Rectal smooth muscle tissue (tissue), 1 donor: ENCODE data around the gene WDR59.

Experiments used
- H3K27ac ChIP-seq: one replicate; pipeline ENCODE4 v1.7.0; 2013; ENCODE audit warnings: low read depth, low read length, inconsistent platforms
- H3K27me3 ChIP-seq: one replicate; pipeline ENCODE4 v1.7.0; 2013; ENCODE audit warnings: low read length; ENCODE audit not compliant: control insufficient read depth, insufficient read depth
- H3K36me3 ChIP-seq: one replicate; pipeline ENCODE4 v1.7.0; 2013; ENCODE audit warnings: low read length; ENCODE audit not compliant: control insufficient read depth, insufficient read depth
- H3K4me1 ChIP-seq: one replicate; pipeline ENCODE4 v1.7.0; 2013; ENCODE audit warnings: low read length; ENCODE audit not compliant: control insufficient read depth, insufficient read depth
- H3K4me3 ChIP-seq: one replicate; pipeline ENCODE4 v1.7.0; 2013; ENCODE audit warnings: low read length
- H3K9ac ChIP-seq: one replicate; pipeline ENCODE4 v1.7.0; 2013; ENCODE audit warnings: low read length

WDR59 gene

DNA sequence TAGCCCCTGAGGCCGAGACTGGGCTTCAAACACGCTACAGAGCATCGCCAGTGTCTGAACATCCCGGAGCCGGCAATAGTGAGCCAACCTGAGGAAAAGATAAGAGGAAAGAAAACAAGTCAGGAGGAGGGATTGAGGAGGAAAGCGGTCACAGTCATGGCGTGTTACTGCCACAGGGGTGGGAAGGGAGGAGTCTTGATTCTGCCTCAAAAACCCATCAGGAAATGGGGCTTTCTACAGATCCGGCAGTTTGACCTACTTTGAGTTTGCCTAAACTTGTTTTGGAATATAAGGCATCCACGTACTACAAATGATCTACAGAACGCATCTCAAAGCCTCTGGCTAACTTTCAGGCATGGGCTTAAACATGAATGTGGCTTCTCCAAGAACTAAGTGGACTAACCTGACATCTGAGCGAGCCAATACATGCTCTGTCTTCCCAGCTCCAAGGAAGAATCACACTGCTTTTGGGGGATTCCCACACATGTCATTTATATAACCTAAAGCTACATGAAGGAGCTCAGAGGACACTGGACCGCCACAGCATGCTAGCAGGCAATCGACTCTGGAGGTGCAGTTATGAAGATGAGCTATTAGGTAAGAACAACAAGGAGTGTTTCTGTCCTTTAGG lies 96.6 kb downstream of the WDR59 start:
- Histone ChIP-seq H3K36me3 (peaks cover 29% of the 10 kb centered on the region), H3K4me1 (no peaks in the 10 kb centered on the region), H3K9ac (no peak overlapping the region), H3K27ac (no peak overlapping the region), H3K4me3 (no peak overlapping the region), H3K27me3 (no peaks in the 10 kb centered on the region)

DNA sequence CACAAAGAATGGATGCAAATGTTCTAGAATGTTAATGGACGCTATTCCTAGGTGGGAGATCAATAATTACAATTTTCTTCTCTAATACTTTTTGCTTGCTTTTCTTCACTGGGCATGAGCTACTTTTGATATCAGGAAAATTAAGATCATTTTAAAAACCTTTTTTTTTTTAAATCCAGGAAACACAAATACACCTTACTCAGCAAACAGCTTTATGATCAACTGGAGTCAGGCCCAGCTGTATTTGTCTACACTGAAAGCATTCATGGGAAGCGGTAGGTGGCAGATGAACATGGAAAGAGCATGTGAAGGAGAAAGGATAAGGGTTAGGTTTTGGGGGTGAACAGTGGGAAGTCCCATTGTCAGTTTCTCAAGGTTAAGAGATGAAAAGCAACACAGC lies 97.8 kb downstream of the WDR59 start:
- H3K36me3 ChIP-seq: peaks cover 29% of the 10 kb centered on the region

DNA sequence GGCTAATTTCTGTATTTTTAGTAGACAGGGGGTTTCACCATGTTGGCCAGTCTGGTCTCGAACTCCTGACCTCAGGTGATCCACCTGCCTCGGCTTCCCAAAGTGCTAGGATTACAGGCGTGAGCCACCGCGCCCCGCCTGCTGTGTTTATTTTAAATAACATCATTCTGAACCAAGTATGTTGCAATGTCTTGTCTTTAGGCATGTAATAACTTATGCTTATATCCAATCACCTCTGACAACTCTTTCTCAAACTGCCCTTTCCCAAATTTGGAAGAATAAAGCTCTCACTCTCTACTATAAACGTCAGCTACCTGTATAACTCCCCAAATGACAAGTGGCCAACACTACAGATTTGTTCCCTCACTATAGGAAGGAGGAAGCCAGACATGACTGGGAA lies 107.2 kb downstream of the WDR59 start:
- Histone ChIP-seq H3K27me3 (no peaks in the 10 kb centered on the region), H3K4me1 (no peaks in the 10 kb centered on the region), H3K27ac (no peak overlapping the region), H3K36me3 (peaks cover 16% of the 10 kb centered on the region), H3K4me3 (no peak overlapping the region), H3K9ac (no peak overlapping the region)

More for the DNA sequence above, 97.8 kb downstream of the WDR59 start:
- Histone ChIP-seq H3K9ac (no peak overlapping the region), H3K4me3 (no peak overlapping the region), H3K27me3 (no peaks in the 10 kb centered on the region), H3K4me1 (no peaks in the 10 kb centered on the region), H3K27ac (no peak overlapping the region)

DNA sequence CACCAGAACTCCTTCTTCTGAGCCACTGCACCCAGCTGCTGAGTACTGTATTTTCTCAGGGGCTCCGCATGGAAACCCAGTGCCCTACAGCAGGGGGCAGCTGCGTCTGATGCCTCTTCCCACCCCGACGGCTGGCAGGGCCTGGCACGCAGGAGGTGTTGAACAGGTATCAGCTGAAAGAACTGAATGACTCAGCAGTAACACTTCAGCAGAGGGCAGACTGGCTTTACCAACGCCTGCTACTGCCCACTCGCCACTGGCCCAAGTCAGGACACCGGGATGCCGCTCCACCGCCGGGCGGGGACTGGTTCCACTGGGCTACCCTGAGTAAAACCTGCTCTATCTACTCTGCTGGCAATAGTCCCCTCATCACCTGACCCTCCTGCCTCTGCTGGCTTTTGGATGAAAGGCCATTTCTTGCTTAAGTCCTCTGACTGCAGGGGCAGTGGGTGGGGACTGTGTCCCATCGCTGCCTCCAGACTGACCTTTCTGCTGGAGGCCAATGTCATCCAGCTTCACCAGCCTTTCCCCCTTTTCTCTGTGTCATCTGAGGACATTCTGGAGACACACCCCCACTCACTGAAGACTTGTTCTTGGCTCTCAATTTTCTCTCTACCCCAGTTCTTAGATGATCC lies 109.9 kb downstream of the WDR59 start:
- peaks cover 18% of the 10 kb centered on the region for H3K36me3 ChIP-seq
- no peaks in the 10 kb centered on the region for H3K4me1 ChIP-seq
- H3K27ac ChIP-seq: no peak overlapping the region
- no peak overlapping the region for H3K9ac ChIP-seq
- H3K27me3 ChIP-seq: no peaks in the 10 kb centered on the region
- H3K4me3 ChIP-seq: no peak overlapping the region

DNA sequence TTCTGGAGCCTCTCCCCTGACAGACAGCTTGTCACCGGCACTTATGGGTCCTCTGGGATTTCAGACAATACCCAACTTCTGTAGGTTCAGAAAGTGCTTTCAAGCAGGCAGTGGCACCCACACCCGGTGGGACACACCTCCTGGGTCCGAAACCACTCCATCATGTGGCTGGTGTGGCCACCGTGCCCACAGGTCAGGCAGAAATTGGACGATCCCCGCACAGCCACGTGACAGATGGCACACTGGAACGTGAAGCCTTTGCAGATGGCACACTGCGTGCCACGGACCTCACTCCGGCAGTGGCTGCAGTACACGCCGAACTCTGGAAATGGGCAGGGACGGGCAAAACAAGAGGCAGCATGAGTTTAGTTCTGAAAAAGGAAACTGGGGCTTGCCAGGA lies 110.8 kb downstream of the WDR59 start:
- Histone ChIP-seq H3K4me3 (no peak overlapping the region), H3K9ac (no peak overlapping the region), H3K27me3 (no peaks in the 10 kb centered on the region), H3K36me3 (peaks cover 17% of the 10 kb centered on the region), H3K4me1 (no peaks in the 10 kb centered on the region), H3K27ac (no peak overlapping the region)

DNA sequence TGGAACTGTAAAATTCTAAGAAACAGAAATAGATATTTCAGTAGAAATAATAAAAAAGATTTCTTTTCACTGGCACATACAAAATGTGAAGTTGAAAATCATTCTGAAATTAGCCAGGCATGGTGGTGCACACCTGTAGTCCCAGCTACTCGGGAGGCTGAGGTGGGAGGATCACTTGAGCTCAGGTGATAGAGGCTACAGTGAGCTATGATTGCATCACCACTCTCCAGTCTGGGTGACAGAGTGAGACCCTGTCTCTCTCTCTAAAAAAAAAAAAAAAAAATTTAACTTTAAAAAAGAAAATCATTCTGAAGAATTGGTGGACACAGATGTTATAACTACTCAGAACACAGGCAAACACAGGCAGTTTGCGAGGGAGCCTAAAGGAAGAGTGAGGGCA lies 112.6 kb downstream of the WDR59 start:
- Histone ChIP-seq H3K4me3 (no peak overlapping the region), H3K27ac (no peak overlapping the region), H3K27me3 (no peaks in the 10 kb centered on the region), H3K9ac (no peak overlapping the region), H3K36me3 (peaks cover 16% of the 10 kb centered on the region), H3K4me1 (no peaks in the 10 kb centered on the region)

DNA sequence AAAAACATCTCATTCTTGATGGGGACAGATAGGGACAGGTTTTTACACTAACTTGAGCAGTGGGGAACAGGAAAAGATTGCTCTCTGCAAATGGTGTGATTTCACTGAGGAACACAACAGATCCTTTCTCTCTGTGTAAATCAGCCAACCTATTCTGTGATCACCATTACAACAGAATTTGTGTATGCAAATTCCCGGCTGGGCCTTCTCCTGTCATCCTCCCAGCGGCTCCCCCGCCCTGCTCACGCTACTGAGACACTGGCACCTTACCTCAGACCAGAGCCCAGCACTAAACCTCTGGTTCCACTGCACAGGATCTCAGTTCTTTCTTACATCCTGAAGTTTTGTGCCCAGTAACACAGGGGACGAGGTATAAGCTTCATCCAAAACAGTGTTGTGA lies 113.3 kb downstream of the WDR59 start:
- no peaks in the 10 kb centered on the region for H3K27me3 ChIP-seq
- no peak overlapping the region for H3K27ac ChIP-seq
- no peak overlapping the region for H3K4me3 ChIP-seq
- H3K36me3 ChIP-seq: peaks cover 15% of the 10 kb centered on the region
- H3K4me1 ChIP-seq: no peaks in the 10 kb centered on the region
- no peak overlapping the region for H3K9ac ChIP-seq

DNA sequence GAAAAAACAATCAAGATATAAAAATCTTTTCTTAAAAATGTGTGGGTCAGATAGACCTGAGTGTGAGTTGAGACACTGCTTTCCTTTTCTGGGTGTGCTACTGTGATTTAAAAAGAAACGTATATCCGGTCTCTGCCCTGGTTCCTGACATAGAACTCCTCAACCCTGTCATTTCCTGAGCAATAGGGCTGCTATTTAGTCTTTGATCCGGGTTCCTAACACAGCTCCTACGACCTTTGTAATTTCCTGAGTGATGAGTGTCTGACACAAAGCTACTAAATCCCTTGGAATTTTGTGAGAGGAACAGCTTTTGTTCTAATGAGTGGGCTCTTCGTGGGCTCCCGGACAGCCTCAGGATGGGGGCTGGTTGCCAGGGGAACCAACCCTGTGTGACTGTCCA lies 116.4 kb downstream of the WDR59 start:
- H3K9ac ChIP-seq: no peak overlapping the region
- H3K4me3 ChIP-seq: no peak overlapping the region
- no peaks in the 10 kb centered on the region for H3K4me1 ChIP-seq
- no peak overlapping the region for H3K27ac ChIP-seq
- no peaks in the 10 kb centered on the region for H3K27me3 ChIP-seq
- peaks cover 2% of the 10 kb centered on the region for H3K36me3 ChIP-seq

DNA sequence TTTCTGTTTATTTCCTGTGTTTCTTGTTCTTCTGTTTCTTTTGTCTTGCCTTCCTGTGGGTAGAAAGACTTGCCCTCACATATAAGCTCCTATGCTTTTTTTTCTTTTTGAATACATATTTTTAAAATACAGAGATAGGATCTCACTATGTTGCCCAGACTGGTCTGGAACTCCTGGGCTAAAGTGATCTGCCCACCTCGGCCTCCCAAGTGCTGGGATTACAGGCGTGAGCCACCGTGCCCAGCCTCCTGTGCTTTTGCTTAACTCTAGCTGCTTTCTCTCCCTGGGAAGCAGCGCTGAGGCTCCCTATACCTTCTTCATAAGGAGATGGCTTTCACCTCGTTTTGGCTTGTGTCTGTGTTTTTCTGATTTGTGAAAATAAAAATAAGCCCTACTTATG lies 116.9 kb downstream of the WDR59 start:
- Histone ChIP-seq H3K4me1 (no peaks in the 10 kb centered on the region), H3K9ac (no peak overlapping the region), H3K27ac (no peak overlapping the region), H3K36me3 (peaks cover 2% of the 10 kb centered on the region), H3K27me3 (no peaks in the 10 kb centered on the region), H3K4me3 (no peak overlapping the region)

DNA sequence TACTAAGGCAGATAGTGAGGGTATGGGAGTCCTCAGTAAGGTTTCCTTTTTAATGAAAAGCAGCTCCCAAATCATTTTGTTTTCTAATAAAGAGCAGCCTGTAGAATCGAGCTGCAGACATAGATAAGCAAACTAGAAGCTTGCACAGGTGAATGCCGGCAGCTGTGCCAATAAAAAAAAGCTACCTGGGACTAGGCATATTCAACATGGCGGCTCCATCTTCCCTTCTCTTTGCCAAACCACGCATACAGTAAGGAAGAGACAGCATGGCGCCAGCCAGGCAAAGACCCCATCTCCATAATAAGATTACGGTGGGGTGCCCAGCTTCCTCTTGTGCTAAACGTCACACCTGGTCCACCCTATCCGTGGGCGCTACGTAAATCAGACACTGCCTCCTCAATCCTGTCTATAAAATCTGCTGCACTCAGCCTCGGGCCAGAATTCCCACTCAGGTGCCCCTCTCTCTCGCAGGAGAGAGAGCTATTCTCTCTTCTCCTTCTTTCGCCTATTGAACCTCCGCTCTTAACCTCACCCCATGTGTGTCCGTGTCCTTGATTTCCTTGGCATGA lies 117.6 kb downstream of the WDR59 start:
- H3K27me3 ChIP-seq: no peaks in the 10 kb centered on the region
- H3K9ac ChIP-seq: no peak overlapping the region
- peaks cover 2% of the 10 kb centered on the region for H3K36me3 ChIP-seq
- H3K4me3 ChIP-seq: no peak overlapping the region
- no peak overlapping the region for H3K27ac ChIP-seq
- no peaks in the 10 kb centered on the region for H3K4me1 ChIP-seq

DNA sequence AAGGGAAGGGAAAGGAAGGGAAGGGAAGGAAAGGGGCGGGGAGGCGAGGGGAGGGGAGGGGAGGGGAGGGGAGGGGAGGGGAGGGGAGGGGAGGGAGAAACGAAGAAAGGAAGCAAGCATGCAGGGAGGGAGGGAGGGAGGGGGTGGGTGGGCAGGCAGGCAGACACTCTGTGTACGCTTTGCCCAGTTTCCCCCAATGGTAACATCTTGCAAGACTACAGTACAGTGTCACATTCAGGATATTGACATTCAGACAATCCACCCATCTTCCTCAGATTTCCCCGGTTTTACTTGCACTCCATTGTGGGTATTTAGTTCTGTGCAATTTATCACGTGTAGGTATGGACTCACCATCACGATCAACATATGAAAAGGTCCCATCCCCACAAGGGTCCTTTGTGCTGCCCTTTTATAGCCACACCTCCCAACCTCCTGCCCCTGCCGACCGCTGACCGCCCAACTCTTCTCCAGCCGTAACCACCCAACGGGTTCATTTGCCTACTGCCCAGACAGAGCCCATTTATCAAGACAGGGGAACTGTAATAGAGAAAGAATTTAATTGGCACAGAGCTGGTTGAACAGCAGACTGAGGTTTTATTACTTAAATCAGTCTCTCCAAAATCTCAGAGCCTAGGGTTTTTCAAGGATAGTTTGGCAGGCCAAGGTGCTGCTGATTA lies 118.9 kb downstream of the WDR59 start:
- Histone ChIP-seq H3K4me1 (no peaks in the 10 kb centered on the region), H3K27ac (no peak overlapping the region), H3K36me3 (no peaks in the 10 kb centered on the region), H3K4me3 (no peak overlapping the region), H3K27me3 (no peaks in the 10 kb centered on the region), H3K9ac (no peak overlapping the region)

DNA sequence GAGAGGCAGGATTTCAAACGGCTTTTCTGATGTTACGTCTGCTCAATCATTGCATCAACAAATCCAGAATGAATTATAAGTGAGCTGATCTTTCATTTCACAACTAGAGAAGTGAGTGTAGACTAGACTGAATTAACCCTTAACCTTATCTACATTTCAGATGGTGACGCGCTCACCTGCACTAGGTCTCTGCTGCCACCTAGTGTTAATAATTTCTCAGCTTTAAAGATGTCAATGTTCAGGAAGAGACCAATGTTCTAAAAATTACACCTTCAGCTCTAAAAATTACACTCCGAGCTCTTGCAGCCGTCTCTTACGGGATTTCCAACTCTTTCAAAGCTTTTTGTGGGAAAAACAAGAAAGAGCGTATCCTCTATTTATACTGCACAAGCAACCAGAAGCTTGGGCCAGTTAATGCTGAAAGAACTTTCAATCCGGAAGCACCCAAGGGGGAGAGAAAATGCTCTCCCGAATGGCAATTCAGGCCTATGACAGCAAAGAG lies 122.1 kb downstream of the WDR59 start:
- H3K4me3 ChIP-seq: no peak overlapping the region
- no peak overlapping the region for H3K9ac ChIP-seq
- no peak overlapping the region for H3K27ac ChIP-seq
- H3K4me1 ChIP-seq: no peaks in the 10 kb centered on the region
- H3K27me3 ChIP-seq: no peaks in the 10 kb centered on the region
- H3K36me3 ChIP-seq: no peaks in the 10 kb centered on the region
